NCI-H345 treated with DMSO at 0.1 percent for 48 hours (cell line): Measurements from ENCODE around the gene TANGO6.

Experiments
- DNase-seq: peaks from one replicate; lab custom pipeline; 2025; ENCODE audit not compliant: unreplicated experiment; lab: John Stamatoyannopoulos, UW

TANGO6 gene

DNA sequence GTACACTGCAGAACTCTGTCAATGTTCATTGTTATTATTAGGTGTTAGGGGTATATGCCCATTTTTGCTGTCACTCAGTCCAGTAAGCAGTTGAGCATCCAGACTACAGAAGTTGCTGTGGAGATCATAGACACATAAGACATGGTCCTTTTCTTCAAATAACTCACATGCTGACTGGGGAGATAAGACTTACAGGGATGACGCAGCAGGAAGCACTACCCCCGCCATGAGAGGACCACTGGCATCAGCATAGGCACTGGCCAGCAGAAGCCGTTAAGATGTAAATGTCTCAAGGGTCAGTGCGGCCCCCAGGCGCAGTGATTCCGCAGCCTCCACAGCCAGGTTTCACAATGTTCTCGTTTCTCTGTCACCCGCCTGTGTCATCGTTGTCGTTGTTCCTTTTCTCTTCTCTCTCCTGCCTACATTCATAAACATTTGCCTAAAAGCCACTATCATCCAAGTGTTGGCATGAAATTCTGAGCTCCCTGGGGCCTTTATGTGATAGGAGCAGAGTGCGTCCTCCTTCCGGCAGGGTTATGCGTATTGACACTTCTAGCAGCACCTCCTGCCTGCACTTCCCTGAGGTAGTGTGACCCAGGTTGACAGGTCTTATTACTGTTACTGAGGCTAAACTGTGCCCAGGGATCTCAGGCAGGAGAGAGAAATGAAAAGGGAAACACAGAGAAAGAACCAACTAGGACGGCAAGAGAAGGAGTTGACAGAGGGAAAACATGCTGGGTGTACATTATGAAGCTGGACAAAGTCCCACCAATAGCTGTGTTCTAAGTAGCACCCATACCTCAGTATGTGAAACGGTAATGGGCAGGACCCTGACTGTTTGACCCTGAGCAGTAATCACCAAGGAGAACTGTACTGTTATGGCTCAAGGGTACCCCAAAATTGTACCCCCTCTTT, 17.9 kb downstream of the TANGO6 start:
- DNase-seq = no peak

DNA sequence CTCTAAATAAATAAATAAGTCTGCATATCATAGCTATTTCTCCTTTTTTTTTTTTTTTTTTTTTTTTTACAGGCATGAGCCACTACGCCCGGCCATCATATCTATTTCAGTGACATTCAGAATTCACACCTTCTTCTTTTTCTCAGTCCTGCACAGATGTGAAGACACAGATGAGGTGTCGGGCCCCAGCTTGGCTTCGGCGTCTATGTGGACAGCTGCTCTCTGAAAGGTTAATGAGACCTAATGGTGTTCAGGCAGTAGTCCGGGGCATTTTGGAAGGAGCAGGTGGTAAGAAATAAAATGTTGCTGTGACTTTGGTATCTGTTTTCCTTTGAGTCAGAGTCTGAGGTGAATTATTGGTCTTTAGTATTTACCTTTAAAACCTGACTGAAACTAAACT, 23.6 kb downstream of the TANGO6 start:
- DNase-seq = no peak

DNA sequence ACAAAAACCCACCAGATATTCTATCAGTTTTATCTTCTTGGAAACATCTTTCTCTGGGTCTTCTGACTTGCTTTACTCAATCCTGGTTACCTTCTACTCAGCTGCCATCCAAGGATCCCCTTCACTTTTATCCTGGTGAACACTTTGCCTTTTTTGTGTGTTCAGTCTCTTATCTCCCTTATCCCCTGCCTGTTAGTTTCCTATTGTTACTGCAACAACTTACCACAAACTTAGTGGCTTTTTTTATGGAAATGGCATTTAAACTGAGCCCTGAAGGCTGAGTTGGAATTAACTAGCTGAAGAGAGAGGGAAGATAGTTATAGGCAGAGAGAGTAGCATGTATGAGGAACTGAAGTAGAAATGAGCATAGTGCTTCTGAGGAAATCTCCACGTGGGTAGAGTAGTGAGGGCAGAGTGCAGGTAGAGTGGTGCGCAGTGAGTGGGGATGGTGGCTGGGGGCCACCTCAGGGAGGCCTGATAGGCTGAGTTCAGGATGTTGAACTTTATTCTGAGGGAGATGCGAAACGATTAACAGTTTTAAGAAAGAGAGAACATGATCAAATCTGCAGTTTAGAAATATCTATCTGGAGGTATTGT, 26.3 kb downstream of the TANGO6 start:
- DNase-seq = no peak

DNA sequence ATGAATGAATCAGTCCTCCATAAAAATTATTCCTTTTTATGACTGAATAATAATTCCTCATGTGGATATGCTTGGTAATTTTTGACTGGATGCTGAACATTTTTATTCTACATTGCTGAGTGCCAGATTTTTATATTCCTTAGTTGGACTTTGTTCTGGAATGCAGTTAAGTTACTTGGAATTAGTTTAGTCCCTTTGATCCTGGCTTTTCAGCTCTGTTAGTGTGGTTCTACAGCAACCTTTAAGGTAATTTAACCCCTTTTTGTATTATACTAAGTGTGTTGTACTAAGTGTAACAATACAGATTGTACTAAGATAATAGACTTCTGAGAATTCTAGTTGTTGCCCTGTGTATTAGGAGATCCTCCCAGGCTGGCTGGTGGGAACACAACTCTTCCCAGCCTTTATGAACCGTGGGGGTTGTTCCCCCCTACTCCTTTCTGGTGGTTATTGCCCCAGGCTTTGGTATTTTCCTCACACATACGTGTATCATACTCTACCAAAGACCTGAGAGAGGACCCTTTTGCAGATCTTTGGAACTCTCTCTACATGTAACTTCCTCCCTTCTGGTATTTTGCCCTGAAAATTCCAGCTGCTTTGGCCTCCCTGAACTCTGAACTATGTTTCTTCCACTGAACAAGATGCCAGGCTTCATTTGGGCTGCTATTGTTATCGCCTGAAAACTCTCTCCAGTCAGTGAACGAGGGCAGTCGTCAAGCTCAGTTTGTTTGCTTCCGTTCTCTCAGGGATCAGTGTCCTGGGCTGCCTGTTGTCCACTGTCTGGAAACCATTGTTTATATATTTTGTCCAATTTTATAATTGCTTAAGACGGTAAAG, 30.5 kb downstream of the TANGO6 start:
- DNase-seq = no peak

DNA sequence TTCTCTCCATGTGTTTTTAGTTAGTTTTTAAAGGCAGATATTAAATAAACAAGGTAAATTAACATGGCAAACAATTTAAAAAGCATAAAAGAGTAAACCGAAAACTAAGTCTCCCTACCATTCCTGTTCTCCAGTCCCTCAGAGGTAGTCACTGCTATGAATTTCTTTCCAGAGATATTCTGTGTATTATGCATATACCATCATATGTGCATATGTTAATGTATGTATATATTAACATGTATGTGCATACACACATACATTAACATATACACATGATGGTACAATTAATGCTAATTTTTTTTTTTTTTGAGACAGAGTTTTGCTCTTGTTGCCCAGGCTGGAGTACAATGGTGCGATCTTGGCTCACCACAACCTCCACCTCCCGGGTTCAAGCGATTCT, 32.5 kb downstream of the TANGO6 start:
- DNase-seq = no peak

DNA sequence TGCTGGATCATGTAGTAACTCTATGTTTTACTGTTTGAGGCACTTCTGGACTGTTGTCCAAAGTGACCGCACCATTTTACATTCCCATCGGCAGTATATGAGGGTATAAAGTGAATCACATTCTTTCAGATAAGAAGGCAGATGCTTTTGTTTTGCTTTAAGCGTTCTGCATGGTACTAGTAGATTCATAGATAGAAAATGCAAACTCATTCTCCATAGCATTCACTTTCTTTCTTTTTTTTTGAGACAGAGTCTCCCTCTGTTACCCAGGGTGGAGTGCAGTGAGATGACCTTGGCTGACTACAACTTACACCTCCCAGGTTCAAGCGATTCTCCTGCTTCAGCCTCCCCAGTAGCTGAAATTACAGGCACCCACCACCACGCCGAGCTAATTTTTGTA, 40.4 kb downstream of the TANGO6 start:
- no peak for DNase-seq

DNA sequence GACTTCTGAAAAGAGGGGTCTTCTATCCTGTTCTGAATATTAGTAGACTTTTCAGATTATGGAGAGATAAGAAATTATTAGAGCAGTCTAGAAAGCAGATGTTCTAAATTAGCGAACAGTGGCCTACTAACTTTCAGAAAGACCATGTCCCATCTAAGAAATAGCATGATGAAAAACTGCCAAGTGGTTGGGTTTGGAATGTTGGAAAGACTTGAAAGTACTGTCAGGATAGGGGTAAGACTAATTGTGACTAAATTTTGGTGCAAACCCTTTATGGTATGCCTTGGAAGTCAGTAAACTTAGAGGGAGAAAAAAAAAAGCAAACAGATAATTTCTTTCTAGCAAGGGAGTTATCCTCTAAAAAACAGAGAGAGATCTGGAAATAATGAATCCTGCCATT, 41.1 kb downstream of the TANGO6 start:
- no peak for DNase-seq

DNA sequence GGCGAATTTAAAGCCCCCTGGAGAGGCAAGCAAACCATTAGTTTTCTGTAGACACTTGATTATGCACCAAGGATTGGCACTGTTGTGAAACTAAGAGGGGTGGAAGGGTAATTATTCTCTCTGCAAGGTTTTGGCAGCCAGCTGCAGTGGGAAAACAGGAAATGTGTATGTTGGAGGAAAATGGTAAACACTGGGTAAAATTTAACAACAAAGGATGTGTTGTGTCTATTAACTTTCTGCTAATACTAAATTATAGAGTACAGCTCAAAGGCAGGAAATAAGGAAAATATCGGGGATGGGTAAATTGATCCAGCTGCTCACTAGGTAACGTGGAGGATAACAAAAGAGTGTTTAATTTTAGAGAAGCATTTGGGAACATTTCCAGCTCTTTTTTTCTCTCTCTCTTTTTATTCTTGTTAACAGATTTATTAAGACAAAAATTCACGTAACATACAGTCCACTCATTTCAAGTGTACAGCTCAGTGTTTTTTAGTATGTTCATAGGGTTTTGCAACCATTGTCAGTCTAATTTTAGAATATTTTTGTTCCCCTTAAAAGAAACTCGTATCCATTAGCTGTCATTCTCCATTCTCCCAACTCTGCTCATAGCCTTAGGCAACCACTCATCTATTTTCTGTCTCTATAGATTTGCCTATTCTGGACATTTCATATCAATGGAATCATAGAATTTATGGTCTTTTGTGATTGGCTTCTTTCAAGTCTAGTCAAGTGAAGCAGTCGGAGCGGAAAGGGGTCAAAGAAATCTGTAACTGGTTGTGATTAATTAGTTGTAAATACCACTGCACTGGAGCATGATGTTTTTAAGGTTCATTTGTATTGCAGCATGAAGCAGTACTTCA, 41.8 kb downstream of the TANGO6 start:
- DNase-seq = peak; percentile 24

DNA sequence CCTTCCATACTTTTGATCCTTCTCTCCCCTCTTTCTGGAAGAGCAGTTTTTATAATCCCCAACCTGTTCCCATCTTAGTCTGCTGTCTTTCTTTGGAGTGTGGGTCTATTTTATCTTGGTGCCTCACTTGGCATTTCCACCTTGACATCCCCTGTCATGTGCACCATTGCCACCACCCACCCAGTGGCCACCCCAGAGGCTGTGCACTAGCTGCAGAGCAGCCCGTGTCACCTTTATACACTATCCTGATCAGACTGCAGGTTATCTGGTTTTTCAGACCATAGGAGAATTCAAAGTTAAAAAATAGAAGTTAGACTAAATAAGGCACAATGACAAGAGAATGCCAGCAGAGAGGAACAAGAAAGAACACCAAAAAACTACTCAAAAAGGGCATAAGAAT, 43.8 kb downstream of the TANGO6 start:
- no peak for DNase-seq

DNA sequence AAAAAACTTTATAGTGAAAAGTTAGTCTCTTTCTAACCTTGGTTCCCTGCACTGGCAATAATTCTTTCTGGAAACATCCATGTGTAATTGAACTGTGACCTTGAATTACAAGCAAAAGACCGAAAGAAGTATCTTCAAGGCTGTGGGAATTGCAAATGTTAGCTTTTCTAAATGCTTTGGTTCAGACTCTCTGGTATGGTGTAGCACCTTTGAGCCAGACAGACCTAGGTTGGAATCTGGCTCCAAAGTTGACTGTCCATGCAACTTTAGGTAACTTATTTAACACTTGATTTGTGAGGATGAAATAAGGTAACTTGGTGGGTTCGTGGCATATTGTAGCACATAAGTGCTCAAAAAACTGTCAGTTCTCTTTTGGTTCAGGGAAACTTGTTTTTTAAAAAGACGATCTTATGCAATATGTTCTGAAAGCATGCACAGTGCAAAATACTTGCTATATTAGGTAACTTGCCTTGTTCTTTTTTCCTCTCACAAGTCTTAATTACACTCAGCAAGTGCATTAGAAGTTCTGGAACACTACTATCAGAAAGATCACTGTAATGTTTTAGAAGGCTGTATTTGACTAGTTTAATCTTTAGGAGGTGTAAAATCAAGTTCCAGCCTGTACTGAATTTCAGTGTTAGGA, 46.3 kb downstream of the TANGO6 start:
- DNase-seq = no peak

DNA sequence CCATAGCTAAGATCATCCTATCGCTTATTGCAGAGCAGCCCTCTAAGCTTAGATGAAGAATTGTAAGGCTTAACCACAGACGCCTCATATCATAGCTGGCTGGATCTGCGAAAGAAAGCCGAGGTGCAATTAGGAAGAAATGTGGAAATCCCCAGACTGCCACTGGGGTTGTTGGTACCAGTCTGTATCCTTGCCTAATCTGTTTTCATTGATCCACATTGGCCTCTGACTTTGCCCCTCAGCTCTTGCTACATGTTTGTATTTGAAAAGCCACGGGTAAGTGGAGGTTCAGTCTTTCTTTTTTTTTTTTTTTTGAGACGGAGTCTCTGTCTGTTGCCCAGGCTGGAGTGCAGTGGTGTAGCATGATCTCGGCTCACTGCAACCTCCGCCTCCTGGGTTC, 48.9 kb downstream of the TANGO6 start:
- DNase-seq = no peak

DNA sequence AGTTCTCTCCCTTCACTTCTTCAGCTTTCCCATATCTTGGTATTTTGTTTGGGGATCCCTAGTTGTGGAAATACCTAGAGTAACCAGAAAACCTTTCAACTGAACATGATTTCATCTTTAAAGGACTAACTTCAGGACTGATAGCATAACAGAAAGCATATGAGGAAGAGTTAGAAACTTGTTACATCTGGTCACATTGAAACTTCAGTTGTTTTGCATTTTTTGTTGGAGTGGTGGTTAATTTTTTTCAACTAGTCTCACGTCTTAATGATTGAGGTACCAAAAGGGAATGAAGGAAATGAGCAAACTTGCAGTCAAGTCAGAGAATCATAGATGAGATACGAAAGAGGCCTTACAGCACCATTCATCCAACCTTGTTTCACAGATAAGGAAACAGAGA, 49.6 kb downstream of the TANGO6 start:
- DNase-seq = no peak

DNA sequence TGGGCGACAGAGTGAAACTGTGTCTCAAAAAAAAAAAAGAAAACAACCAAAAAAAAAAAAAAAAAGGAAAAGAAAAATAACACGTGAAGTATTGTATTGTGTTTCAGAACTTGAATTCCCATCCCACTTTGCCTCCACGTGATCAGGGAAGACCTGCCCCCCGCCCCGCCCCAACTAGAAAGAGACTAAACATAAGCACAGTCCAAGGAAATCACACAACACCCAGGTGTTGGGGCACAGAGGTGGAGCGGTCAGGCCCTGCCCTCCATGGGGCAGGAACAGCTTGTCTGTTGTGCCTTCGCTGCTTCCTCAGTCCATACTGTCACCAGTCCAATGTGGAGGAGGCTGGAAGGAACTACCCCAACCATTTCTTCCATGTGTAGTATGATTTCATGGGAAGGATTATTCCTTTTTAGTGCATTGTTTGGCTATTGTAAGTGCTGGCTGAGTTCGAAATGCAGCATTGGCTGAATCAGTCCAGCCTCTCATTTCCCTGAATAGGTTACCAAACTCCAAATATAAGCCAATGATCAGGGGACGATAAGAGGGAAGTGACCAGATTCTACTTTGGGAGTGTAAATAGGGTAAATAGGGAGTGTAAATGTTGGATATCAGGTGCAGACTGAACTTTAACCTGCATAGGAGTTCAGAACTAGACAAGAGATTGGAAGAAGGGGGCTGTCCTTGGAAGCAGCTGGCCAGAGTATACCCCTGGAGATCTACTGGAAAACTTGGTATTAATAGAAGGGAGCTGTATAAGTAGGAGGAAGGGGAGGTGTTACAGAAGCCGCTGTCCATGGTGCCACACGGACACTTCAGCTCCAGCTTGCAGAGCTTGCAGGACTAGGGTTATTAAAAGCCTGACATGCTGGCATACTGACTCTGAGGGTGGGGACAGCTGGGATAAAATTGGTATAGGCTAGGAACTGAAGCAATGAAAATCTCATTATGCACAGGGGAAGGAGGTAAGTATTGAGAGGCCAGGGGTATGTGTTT, 50.7 kb downstream of the TANGO6 start:
- DNase-seq = no peak

DNA sequence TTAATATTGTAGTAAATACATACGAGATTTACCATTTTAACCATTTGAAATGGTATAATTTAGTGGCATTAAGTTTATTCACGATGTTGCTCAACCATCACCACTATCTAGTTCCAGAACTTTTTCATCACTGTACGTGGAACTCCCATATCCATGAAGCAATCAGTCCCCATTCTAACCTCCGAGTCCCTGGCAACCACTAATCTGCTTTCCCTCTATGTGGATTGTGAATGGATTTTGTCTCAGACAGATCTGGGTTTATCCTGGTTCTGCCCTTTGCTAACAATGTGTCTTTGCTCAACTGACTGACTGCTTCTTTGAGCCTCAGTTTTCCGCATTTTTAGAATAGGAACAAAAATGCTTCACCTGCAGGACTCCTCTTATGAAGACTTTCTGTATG, 51.4 kb downstream of the TANGO6 start:
- no peak for DNase-seq

DNA sequence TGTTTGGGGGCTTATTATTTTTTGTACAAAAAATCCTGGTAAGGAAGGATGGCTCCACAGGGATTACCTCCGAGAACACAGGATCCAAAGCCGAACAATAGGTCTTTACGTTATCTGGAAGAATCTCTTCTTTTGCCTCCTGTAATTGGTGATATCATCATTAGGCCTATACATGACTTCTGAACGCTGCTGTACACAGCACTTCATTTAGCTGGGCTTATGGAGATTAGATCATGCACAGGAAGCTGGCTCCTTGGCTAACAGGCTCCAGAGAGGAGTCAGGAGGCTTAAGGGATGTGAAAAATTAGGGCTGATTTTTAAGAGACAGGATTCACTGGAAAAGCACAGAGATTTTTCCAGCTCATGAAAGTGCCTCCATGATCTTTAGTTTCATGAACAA, 54.7 kb downstream of the TANGO6 start:
- DNase-seq = no peak

DNA sequence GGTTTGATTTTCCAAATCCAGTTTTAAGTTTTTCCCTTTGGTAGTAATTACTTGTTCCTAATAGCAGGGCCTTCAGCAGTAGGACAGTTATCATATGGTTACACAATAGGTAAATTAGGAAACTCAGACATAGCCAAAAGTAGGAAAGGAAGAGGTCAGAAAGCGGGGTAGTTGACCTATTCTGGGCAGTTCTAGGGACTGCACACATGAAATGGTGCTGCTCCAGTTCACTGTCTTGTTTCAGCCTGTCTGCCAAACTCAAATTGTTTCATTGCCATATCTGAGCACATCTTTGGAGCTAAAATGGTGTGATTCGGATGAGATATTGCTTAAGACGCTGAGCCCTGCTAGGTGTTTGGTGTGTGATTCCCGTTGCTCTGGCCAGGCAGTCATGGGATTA, 56.7 kb downstream of the TANGO6 start:
- DNase-seq = no peak

DNA sequence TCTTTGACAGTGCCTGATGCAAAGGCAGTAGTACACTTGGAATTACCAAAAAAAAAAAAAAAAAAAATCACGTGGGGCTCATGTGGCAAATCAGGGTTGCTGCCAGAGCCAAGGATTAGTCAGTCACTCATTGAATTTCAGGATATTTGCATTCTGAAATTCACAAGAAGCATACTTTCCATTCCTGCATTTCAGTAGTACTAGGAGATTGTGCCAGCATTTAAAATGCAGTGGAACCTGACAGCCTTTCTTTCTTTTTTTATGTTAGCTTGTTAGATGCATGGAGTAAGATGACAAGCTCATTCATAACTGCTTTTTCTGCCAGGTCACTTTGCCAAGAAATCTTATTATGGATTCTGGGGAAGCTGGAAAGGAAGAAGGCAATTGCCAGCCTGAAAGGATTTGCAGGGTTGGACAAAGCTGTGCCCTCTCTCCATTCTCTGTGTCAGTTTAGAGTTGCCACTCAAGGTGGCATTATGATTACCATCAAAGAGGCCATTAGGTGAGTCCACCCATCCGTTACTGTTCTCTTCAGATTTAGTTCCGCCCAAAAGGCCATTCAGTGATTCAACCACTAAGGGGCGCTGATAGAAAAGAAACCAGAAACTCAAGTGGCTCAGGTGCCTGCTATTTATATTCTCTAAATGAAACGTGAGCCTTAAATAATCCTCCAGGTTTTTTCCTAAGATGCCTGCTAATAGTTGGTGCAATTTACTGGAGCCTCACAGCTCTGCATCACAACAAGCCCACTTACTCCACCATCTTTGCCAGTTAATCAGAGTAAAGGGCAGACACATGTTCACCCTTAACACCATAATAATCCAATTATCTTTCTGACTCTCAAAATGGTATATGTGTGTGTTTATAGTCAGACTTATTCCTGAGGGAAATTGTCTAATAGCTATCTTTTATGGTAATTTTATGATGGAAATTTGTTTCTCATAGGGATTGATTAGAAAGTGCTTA, 59.0 kb downstream of the TANGO6 start:
- peak; percentile 52 for DNase-seq

DNA sequence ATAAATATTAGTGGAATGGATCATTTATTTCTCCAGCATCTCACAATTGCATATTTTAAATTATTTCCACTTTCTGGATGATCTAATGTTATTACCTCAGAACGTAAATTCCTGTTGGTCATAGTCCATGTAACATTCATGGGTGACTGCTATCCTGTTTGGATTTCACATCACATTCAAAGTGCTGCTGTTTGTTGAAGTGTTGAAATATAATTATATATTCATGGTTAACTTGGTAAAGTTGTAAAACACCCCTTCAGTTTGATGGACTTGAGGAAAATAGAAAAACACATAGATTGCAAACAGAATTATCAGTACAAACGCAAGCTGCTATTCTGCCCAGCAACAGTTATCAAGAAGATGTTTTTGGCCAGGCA, 59.6 kb downstream of the TANGO6 start:
- DNase-seq = no peak
